NOMO-1 treated with DMSO at 0.1 percent for 48 hours (cell line): ENCODE results near the gene VANGL1.

ENCODE experiments used
- DNase-seq: peaks from one replicate; lab custom pipeline; 2025; ENCODE audit not compliant: unreplicated experiment; lab: John Stamatoyannopoulos, UW

The VANGL1 gene

GRCh38 chr1:115728341-115728740 is 86.6 kb downstream of the VANGL1 start:
- peak; percentile 33 for DNase-seq

DNA sequence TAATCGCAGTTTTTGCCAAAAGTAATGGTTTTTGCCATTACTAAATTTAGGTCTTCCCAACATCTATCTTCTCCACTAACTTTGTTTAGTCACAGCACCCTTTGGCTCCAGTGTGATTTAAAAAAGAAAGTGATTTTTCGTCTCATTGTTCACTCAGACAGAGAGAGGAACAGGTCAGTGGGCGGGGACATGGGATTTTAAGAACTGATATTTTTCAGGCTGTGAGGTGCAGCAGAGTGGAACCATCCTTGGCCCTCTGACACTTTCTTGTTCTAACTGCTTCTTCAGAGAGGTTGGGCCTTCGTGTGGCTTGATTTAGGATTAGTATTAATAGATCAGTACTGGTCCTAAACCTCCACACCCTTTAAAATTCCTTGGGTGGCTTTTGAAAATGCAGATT is 88.0 kb downstream of the VANGL1 start:
- DNase-seq = no peak

- peak; percentile 10 for DNase-seq
Measured at GRCh38 chr1:115732316-115732715, 90.5 kb downstream of the VANGL1 start.

DNA sequence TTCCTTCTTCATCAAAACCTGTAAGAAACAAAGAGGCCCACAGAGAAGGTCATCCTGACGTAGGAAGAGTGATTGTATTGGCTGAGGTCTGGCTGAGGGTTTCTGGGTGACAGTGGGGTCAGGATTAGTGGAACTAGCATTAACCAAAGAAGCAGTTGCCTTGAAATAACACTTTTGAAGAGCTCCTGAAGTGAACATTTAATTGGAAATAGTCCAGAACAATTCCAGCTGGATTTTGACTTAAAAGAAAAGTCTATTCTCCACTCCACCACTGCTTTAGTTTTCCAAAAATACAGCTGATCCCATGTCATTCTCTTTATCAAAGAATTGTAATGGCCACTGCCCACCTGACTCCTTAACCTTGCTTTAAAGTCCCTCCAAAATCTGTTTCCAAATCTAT is 99.0 kb downstream of the VANGL1 start:
- DNase-seq = no peak

- no peak for DNase-seq
Measured at GRCh38 chr1:115744646-115745275, 103.0 kb downstream of the VANGL1 start.

DNA sequence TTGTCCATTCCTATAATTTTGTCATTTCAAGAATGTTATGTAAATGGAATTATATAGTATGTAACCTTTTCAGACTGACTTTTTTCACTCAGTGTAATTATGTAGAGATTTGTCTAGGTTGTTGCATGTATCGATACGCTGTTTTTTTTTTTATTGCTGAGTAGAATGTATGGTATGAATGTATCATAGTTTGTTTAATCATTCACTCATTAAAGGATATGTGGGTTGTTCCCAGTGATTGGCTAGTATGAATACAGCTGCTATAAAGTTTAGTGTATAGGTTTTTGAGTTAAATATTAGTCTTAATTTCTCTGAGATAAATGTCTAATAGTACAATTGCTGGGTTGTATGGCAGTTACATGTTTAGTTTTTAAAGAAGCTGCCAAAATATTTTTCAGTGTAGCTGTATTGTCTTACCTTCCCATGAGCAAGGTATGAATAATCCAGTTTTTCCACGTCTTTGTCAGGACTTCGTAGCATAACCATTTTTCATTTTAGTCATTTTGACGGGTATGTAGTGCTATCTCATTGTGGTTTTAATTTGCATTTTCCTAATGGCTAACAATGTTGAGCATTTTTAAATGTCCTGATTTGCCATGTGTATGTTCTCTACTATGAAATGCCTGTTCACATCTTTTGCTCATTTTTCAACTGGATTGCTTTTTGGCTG is 104.4 kb downstream of the VANGL1 start:
- no peak for DNase-seq
